GM23338 (cell line): ENCODE measurements around the gene SIGLEC8.

Experiments used
- JUNB ChIP-seq: IDR thresholded peaks from one replicate; pipeline ENCODE4 v1.6.1; 2016; ENCODE audit warnings: antibody characterized with exemption; ENCODE audit not compliant: unreplicated experiment
- TF ChIP-seq, protein P1 (sequence below), 2 experiments: fragments of 200-600 bp in 1 of 2; sonication (generic) in 1 of 2; conservative IDR thresholded peaks; 2 replicates each; pipeline versions ENCODE4 v1.5.1 to v1.6.1; 2016 to 2017; ENCODE audit warnings: antibody characterized with exemption in 2 of 2, low read depth in 2 of 2, mild to moderate bottlenecking in 2 of 2, moderate library complexity in 1 of 2

DNA sequence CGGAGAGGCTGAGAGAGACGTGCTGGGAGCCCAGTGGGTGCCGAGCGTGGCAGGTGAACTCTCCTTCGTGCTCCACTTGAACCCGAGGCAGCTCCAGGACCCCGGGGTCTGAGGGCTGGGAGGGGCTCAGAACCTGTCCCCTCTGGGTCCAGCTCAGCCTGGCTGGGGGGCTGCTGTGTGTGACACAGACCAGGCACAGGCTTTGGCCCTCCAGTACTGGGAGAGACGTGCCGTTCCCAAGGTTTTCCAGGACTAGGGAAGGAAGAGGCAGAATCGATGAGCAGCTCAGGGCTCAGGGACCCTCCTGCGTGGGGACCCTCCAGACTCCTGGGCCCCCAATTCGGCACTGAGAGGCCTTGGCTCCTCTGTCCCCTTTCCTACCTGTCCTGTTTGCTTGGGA lies 43.1 kb downstream of the SIGLEC8 start:
- TF ChIP-seq, protein P1, sequence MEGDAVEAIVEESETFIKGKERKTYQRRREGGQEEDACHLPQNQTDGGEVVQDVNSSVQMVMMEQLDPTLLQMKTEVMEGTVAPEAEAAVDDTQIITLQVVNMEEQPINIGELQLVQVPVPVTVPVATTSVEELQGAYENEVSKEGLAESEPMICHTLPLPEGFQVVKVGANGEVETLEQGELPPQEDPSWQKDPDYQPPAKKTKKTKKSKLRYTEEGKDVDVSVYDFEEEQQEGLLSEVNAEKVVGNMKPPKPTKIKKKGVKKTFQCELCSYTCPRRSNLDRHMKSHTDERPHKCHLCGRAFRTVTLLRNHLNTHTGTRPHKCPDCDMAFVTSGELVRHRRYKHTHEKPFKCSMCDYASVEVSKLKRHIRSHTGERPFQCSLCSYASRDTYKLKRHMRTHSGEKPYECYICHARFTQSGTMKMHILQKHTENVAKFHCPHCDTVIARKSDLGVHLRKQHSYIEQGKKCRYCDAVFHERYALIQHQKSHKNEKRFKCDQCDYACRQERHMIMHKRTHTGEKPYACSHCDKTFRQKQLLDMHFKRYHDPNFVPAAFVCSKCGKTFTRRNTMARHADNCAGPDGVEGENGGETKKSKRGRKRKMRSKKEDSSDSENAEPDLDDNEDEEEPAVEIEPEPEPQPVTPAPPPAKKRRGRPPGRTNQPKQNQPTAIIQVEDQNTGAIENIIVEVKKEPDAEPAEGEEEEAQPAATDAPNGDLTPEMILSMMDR (conservative IDR thresholded peaks at IDR 0.05; ENCODE audit: low read depth in 2 of 2), result no peak
- no peak for TF ChIP-seq JUNB
